OCI-LY7 (cell line): ENCODE results near the gene NDST4. TPM values are rescaled to one million over a fixed set of nuclear protein-coding genes. Genes with fewer than 3 reads are reported as not detected.

Experiments used
- BruUV-seq: library from RNA; stranded (reverse); fragments of 400-500 nt; replicated peaks from 2 replicates; lab custom pipeline; 2021; lab: Mats Ljungman, UMichigan
- CTCF ChIA-PET: fragments of 300-600 bp; sonication (Branson Sonifier 250); formaldehyde crosslinking; loops from one replicate; lab custom pipeline; 2022; ENCODE audit warnings: antibody characterized with exemption; ENCODE audit not compliant: unreplicated experiment; lab: Charles Lee
- POLR2A ChIA-PET: fragments of 300-600 bp; sonication (Branson Sonifier 250); formaldehyde crosslinking; loops from one replicate; lab custom pipeline; 2022; ENCODE audit warnings: antibody characterized with exemption; lab: Charles Lee
- DNase-seq: peaks from one replicate; pipeline ENCODE4 v3.0.0-alpha.2; 2015; ENCODE audit warnings: low spot score
- H2AFZ ChIP-seq: fragments of 200-600 bp; sonication (generic), shearing (Covaris generic); 2 replicates; pipeline ENCODE4 v1.6.1; 2014; ENCODE audit warnings: mild to moderate bottlenecking, antibody characterized with exemption, low read length, moderate library complexity
- H3K27ac ChIP-seq: fragments of 200-600 bp; sonication (generic); 2 replicates; pipeline ENCODE4 v1.5.1; 2014; ENCODE audit warnings: mixed run types, low read depth, mild to moderate bottlenecking, moderate library complexity, low read length, inconsistent platforms; ENCODE audit not compliant: poor library complexity, severe bottlenecking
- H3K36me3 ChIP-seq: fragments of 200-600 bp; sonication (generic); 2 replicates; pipeline ENCODE4 v1.6.1; 2014; ENCODE audit warnings: mild to moderate bottlenecking, antibody characterized with exemption, low read length, moderate library complexity, mixed read lengths; ENCODE audit not compliant: insufficient read depth
- H3K4me1 ChIP-seq: fragments of 200-600 bp; sonication (generic); 2 replicates; pipeline ENCODE4 v1.5.1; 2014; ENCODE audit warnings: mild to moderate bottlenecking, low read length; ENCODE audit not compliant: insufficient read depth, poor library complexity, severe bottlenecking
- H3K4me2 ChIP-seq: fragments of 200-600 bp; sonication (generic); 2 replicates; pipeline ENCODE4 v1.6.1; 2014; ENCODE audit warnings: mild to moderate bottlenecking, low read length
- H3K4me3 ChIP-seq: fragments of 200-600 bp; sonication (generic); 2 replicates; pipeline ENCODE4 v1.5.1; 2014; ENCODE audit warnings: mild to moderate bottlenecking, low read depth, low read length; ENCODE audit not compliant: poor library complexity, severe bottlenecking
- H3K79me2 ChIP-seq: fragments of 200-600 bp; sonication (generic); 2 replicates; pipeline ENCODE4 v1.6.1; 2016; ENCODE audit warnings: low read depth, mild to moderate bottlenecking, low read length, moderate library complexity, mixed read lengths; ENCODE audit not compliant: insufficient read depth
- H3K9me2 ChIP-seq: fragments of 200-600 bp; sonication (generic); 2 replicates; pipeline ENCODE4 v1.6.1; 2016; ENCODE audit warnings: mild to moderate bottlenecking, low read length, mixed read lengths; ENCODE audit not compliant: insufficient read depth
- H3K9me3 ChIP-seq: fragments of 200-600 bp; sonication (generic); 2 replicates; pipeline ENCODE4 v1.6.1; 2014; ENCODE audit warnings: mild to moderate bottlenecking, mixed run types, low read length, mixed read lengths
- H4K20me1 ChIP-seq: fragments of 200-600 bp; sonication (generic); 2 replicates; pipeline ENCODE4 v1.6.1; 2014; ENCODE audit warnings: mild to moderate bottlenecking, antibody characterized with exemption, low read length, moderate library complexity, mixed read lengths; ENCODE audit not compliant: insufficient read depth
- CTCF ChIP-seq: fragments of 200-600 bp; sonication (generic); conservative IDR thresholded peaks from 2 replicates; pipeline ENCODE4 v1.5.1; 2014; ENCODE audit warnings: mild to moderate bottlenecking, antibody characterized with exemption, low read length, moderate library complexity, mixed read lengths
- EZH2phosphoT487 ChIP-seq: fragments of 200-600 bp; sonication (generic); IDR thresholded peaks from 2 replicates; pipeline ENCODE4 v1.6.1; 2018; ENCODE audit warnings: low read depth, borderline replicate concordance, mild to moderate bottlenecking, mixed run types, antibody characterized with exemption, low read length, moderate library complexity, mixed read lengths
- intact Hi-C: fragments of 100-400 bp; cut with micrococcal nuclease; formaldehyde crosslinking; loops from one replicate; pipeline ENCODE4 v1.10.0; 2022; ENCODE audit not compliant: unreplicated experiment
- total RNA-seq, 2 experiments: library from RNA; depleted of rRNA in 1 of 2; stranded (reverse); fragments of >200 nt in 1 of 2; shearing (Covaris generic) in 1 of 2; gene quantifications; 2 replicates each; pipeline ENCODE4 v1.2.3, GENCODE V29; 2014 to 2022

The NDST4 gene
- total RNA-seq, 2 experiments from 2014 or later: not detected

GRCh38 chr4:114924311-114924710 is 189.1 kb downstream of the NDST4 start:
- H3K36me3 ChIP-seq: no peaks in the 10 kb centered on the region
- CTCF ChIA-PET: no interaction called here
- no peak overlapping the region for H3K4me3 ChIP-seq
- intact Hi-C loops: no loop called here
- no peaks in the 10 kb centered on the region for H3K4me1 ChIP-seq
- no peak for DNase-seq
- no peaks in the 10 kb centered on the region for H4K20me1 ChIP-seq
- BruUV-seq: no TSS peak
- H3K79me2 ChIP-seq: no peaks in the 10 kb centered on the region
- no peaks in the 10 kb centered on the region for H3K9me2 ChIP-seq
- POLR2A ChIA-PET: interaction anchor here (0.7 to 0.9 kb wide), 3 partner anchors 13 to 50 kb away, joined by 3 to 4 read pairs (median 3); no protein-coding TSS in a partner anchor
- no peak overlapping the region for H3K27ac ChIP-seq
- no peaks in the 10 kb centered on the region for H3K9me3 ChIP-seq
- no peak overlapping the region for H2AFZ ChIP-seq
- TF ChIP-seq EZH2phosphoT487: no peak
- TF ChIP-seq CTCF: no peak
- H3K4me2 ChIP-seq: no peak overlapping the region

- ChIA-PET POLR2A (no interaction called here), CTCF (no interaction called here)
- Histone ChIP-seq H3K4me3 (no peak overlapping the region), H3K4me2 (no peak overlapping the region), H3K79me2 (no peaks in the 10 kb centered on the region), H3K9me3 (no peaks in the 10 kb centered on the region), H3K9me2 (no peaks in the 10 kb centered on the region), H4K20me1 (no peaks in the 10 kb centered on the region), H3K27ac (no peak overlapping the region), H2AFZ (no peak overlapping the region), H3K4me1 (no peaks in the 10 kb centered on the region), H3K36me3 (no peaks in the 10 kb centered on the region)
- intact Hi-C loops: no loop called here
- no peak for DNase-seq
- TF ChIP-seq CTCF: no peak
- TF ChIP-seq EZH2phosphoT487: no peak
- BruUV-seq: no TSS peak
These were observed 190.9 kb downstream of the NDST4 start for GRCh38 chr4:114922592-114922933.

GRCh38 chr4:114921790-114922591 is 191.4 kb downstream of the NDST4 start:
- ChIA-PET POLR2A (no interaction called here), CTCF (no interaction called here)
- Histone ChIP-seq H3K4me3 (no peak overlapping the region), H3K27ac (no peak overlapping the region), H3K79me2 (no peaks in the 10 kb centered on the region), H2AFZ (no peak overlapping the region), H4K20me1 (no peaks in the 10 kb centered on the region), H3K36me3 (no peaks in the 10 kb centered on the region), H3K4me1 (no peaks in the 10 kb centered on the region), H3K9me3 (no peaks in the 10 kb centered on the region), H3K9me2 (no peaks in the 10 kb centered on the region), H3K4me2 (no peak overlapping the region)
- DNase-seq: no peak
- intact Hi-C loops: no loop called here
- no peak for TF ChIP-seq CTCF
- TF ChIP-seq EZH2phosphoT487: no peak
- BruUV-seq: no TSS peak
